ENCODE data around the gene ETF1.

GRCh38 chr5:138582959-138583358 lies 39.9 kb upstream of the ETF1 start:
- no peak for TF ChIP-seq POLR2A (IDR thresholded peaks at IDR 0.05)
- TF ChIP-seq, protein P1, sequence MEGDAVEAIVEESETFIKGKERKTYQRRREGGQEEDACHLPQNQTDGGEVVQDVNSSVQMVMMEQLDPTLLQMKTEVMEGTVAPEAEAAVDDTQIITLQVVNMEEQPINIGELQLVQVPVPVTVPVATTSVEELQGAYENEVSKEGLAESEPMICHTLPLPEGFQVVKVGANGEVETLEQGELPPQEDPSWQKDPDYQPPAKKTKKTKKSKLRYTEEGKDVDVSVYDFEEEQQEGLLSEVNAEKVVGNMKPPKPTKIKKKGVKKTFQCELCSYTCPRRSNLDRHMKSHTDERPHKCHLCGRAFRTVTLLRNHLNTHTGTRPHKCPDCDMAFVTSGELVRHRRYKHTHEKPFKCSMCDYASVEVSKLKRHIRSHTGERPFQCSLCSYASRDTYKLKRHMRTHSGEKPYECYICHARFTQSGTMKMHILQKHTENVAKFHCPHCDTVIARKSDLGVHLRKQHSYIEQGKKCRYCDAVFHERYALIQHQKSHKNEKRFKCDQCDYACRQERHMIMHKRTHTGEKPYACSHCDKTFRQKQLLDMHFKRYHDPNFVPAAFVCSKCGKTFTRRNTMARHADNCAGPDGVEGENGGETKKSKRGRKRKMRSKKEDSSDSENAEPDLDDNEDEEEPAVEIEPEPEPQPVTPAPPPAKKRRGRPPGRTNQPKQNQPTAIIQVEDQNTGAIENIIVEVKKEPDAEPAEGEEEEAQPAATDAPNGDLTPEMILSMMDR (IDR thresholded peaks at IDR 0.05), result no peak

Measured in testis (tissue), 2 donors.